ENCODE measurements around the gene CRYAB. TPM values are rescaled to one million over a fixed set of nuclear protein-coding genes. Genes with fewer than 3 reads are reported as not detected.
"Not testable (repeated sequence)": the region's sequence is repeated elsewhere in the genome, so short reads cannot be mapped to it uniquely, and the experiment has no call there.

CRYAB gene
- total RNA-seq, 1 experiment from 2014 or later: 70.6 TPM

- DNase-seq (ENCODE audit: low read depth): no peak
Measured at GRCh38 chr11:111908639-111909305, 2.8 kb downstream of the CRYAB start.

DNA sequence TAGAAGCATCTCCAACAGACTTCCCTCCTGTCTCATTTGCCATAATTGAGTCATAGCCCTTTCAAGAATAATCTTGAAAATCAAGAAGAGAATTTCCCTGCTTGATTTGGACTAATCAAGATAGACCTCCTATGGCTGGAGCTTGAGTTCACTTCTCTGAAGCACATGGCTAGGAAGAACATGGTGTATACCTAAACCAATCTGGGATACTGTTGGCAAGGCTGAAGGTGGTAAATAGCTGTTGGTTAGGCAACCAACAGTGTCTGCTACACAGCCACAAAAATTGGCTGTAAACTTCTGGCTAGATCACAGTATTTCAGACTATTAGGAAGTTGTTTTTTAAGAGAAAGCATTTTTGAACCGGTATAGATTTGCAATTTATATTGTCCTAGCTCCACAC, 4.9 kb downstream of the CRYAB start:
- DNase-seq (ENCODE audit: low read depth): no peak

GRCh38 chr11:111905411-111905810, 6.2 kb downstream of the CRYAB start:
- no peak for DNase-seq (ENCODE audit: low read depth)

GRCh38 chr11:111886844-111887243, 24.7 kb downstream of the CRYAB start:
- DNase-seq (ENCODE audit: low read depth): no peak

DNA sequence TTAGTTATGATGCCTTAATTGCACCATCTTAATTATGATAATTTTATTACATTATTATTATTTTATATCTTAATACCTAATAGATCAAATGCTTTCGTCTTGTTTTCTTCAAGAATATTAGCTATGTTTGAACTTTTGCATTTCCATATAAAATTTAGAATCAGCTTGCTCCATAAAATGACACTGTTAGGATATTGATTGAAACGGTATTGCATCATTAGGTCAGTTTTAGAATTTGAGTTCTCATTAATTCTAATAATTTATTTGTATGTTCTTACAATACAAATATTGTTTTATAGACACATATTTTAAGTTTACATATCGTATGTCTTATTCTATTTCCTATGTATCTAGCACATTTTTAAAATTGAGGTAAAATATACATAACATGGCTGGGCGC, 25.5 kb downstream of the CRYAB start:
- DNase-seq (ENCODE audit: low read depth): no peak

DNA sequence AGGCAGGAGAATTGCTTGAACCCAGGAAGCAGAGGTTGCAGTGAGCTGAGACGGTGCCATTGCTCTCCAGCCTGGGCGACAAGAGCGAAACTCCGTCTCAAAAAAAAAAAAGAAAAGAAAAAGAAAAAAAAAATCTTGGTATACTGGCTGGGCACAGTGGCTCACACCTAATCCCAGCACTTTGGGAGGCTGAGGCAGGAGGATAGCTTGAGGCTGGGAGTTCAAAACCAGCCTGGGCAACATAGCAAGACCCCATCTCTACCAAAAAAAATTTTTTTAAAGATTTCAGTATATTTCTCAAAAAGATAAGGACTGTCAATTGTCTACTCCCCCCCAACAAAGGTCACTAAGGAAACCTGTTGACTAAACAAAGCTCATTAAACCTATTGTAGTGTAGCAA, 26.5 kb downstream of the CRYAB start:
- not testable (repeated sequence) for DNase-seq (ENCODE audit: low read depth)

DNA sequence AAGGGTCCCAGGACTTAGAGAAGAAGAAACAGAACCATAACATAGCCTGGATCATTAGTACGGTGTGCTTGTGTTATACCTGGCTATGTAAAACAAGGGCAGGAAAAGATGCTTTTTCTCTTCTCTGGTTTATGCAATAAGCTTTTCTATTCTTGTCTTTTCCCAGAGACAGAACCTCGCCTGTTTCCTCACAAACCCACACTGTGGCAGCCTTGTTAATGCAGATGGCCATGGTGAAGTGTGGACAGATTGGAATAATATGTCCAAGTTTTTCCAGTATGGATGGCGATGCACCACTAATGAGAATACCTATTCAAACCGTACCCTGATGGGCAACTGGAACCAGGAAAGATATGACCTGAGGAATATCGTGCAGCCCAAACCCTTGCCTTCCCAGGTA, 29.4 kb downstream of the CRYAB start:
- no peak for DNase-seq (ENCODE audit: low read depth)

DNA sequence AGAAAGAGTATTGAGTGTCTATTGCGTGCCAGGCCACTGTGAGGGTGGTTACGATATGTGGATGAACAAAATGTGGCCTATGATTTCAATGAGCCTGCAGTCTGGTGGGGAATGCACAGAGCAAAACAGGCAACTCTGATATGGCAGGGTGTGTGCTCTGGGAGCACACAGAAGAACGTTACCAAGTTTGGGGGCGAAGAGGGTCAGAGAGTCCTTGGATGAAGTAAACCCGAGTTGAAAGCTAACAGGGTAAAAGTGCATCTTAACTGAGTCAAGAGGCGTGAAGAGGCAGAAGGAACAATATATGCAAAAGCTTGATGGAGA, 32.0 kb downstream of the CRYAB start:
- DNase-seq (ENCODE audit: low read depth): no peak

GRCh38 chr11:111878849-111879636, 32.5 kb downstream of the CRYAB start, which contains the start of the genes CFAP68 and FDXACB1:
Gene CFAP68 (plus strand): TSS chr11:111879541. CDS start chr11:111879561, 20 bp downstream.
Gene FDXACB1 (minus strand): TSS chr11:111879165. CDS start chr11:111879132, 33 bp downstream.
- DNase-seq (ENCODE audit: low read depth): peak; percentile 97

GRCh38 chr11:111878385-111878848, 33.2 kb downstream of the CRYAB start:
- peak; percentile 45 for DNase-seq (ENCODE audit: low read depth)

DNA sequence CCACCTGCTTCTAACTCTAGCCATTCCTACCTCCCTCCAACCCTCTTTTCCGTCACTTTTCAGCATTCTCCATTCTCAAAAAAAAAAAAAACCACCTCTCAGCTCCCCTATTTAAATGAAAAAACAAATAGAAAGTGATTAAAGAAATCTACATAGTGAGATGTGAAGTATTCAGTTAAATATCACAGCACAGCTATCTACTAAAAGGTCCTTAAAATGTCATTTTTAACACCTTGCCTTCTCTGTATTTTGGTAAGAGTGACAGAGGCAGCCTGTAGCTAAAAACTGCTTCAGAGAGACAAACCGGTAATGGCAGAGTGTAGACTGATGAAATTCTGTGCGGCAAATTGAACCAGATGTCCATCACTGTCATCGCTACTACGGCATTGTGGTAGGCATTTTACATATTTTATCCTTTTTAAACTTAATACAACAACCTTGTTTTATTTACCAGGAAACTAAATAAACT, 39.8 kb downstream of the CRYAB start:
- peak; percentile 7 for DNase-seq (ENCODE audit: low read depth)

- peak; percentile 83 for DNase-seq (ENCODE audit: low read depth)
Measured at GRCh38 chr11:111870886-111871692, 40.5 kb downstream of the CRYAB start, which contains the start of gene ALG9. Gene ALG9 (minus strand): TSS chr11:111871581. CDS start chr11:111871482, 99 bp downstream.

DNA sequence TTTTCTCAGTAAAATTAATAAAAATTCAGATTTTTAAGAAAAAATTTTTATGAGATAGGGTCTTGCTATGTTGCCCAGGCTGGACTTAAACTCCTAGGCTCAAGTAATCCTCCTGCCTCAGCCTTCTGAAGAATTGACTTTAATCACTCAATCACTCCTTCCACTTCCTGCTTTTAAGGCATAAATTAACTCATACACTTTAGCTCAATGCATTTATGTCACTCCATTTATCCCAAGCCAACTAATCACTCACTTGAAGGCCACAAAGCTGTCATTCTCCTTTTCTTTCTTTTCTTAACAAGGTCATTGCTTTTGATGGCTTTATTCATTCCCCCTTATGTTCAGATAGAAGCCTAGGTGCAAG, 41.1 kb downstream of the CRYAB start:
- no peak for DNase-seq (ENCODE audit: low read depth)

GRCh38 chr11:111870113-111870512, 41.5 kb downstream of the CRYAB start:
- no peak for DNase-seq (ENCODE audit: low read depth)

DNA sequence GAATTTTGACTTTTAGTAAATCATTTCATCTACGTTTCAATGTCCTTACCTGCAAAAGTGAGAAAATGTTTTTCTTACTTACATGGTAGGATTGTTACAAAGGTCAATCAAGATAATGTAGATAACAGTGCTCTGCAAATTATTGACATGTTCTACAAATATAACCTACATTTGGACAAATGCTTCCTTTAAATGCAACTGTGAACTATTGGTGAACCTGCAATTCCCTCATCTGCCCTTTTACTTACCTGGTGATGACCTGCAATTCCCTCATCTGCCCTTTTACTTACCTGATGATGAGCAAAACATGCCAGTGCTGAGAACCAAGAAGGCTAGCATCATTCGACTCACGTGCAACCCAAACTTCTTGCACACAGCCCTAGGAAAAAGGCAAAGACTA, 51.3 kb downstream of the CRYAB start:
- DNase-seq (ENCODE audit: low read depth): no peak

Other genes with a start within 250 kb of the CRYAB start
- gene PPP2R1B, start 145.4 kb downstream of the CRYAB start, total RNA-seq (2014; rRNA removed): 29.3 and 32.3 TPM in 2 replicates
- 41.2 and 44.4 TPM in 2 replicates for gene ALG9, start 40.2 kb downstream of the CRYAB start, total RNA-seq (2014; rRNA removed)
- 2.8 and 2.9 TPM in 2 replicates for gene FDXACB1, start 32.6 kb downstream of the CRYAB start, total RNA-seq (2014; rRNA removed)
- gene CFAP68, start 32.2 kb downstream of the CRYAB start, total RNA-seq (2014; rRNA removed): 19.9 and 27.1 TPM in 2 replicates
- gene HSPB2, start 964 bp upstream of the CRYAB start, total RNA-seq (2014; rRNA removed): 0.58 and 1.6 TPM in 2 replicates
- gene C11orf52, start 7.1 kb upstream of the CRYAB start, total RNA-seq (2014; rRNA removed): 1.2 and 2.1 TPM in 2 replicates
- gene DIXDC1, start 25.6 kb upstream of the CRYAB start, total RNA-seq (2014; rRNA removed): 17.0 and 17.1 TPM in 2 replicates
- 45.2 and 47.6 TPM in 2 replicates for gene DLAT, start 113.6 kb upstream of the CRYAB start, total RNA-seq (2014; rRNA removed)
- 1.5 and 2.0 TPM in 2 replicates for gene PIH1D2, start 162.2 kb upstream of the CRYAB start, total RNA-seq (2014; rRNA removed)
- 15.4 and 27.5 TPM in 2 replicates for gene NKAPD1, start 162.5 kb upstream of the CRYAB start, total RNA-seq (2014; rRNA removed)
- gene TIMM8B, start 175.0 kb upstream of the CRYAB start, total RNA-seq (2014; rRNA removed): 17.2 and 30.4 TPM in 2 replicates
- 86.6 and 99.8 TPM in 2 replicates for gene SDHD, start 175.1 kb upstream of the CRYAB start, total RNA-seq (2014; rRNA removed)